Activated CD4-positive, alpha-beta T cell treated with anti-CD3 and anti-CD28 coated beads for 24 hours (primary cell): ENCODE measurements around the gene KNDC1.
"Not testable (repeated sequence)": the region's sequence is repeated elsewhere in the genome, so short reads cannot be mapped to it uniquely, and the experiment has no call there.

ENCODE experiments used
- DNase-seq, 2 donors: peaks; one replicate each; pipeline ENCODE4 v3.0.0-alpha.2; 2020; ENCODE audit warnings: low read depth in 2 of 2

The KNDC1 gene

DNA sequence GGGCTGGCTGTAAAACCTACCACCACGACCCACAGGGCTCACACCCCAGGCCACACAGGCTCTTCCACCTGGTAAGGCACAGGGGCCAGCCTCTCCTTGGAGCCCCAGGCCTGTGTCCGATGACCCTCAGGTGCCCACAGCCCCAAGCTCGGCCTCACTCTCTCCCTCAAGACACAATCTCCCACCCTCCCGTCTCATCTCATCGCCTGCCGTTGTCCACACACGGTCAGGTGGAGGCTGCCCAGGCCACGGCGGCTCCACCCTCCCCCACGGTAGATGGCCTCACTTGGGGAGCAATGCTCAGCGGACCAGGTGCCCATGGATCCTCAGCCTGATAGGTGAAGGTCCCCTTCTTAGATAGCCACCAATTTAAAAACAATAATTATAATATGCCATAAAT is 61.3 kb downstream of the KNDC1 start:
- DNase-seq = no peak

DNA sequence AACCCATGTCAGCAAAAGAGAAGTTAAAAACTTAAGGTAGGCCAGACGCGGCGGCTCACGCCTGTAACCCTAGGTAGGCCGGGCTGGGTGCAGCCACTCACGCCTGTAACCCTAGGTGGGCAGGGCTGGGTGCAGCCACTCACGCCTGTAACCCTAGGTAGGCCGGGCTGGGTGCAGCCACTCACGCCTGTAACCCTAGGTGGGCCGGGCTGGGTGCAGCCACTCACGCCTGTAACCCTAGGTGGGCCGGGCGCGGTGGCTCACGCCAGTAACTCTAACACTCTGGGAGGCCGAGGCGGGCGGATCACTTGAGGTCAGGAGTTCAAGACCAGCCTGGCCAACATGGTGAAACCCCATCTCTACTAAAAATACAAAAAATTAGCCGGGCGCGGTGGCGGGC is 61.7 kb downstream of the KNDC1 start:
- not testable (repeated sequence) for DNase-seq

DNA sequence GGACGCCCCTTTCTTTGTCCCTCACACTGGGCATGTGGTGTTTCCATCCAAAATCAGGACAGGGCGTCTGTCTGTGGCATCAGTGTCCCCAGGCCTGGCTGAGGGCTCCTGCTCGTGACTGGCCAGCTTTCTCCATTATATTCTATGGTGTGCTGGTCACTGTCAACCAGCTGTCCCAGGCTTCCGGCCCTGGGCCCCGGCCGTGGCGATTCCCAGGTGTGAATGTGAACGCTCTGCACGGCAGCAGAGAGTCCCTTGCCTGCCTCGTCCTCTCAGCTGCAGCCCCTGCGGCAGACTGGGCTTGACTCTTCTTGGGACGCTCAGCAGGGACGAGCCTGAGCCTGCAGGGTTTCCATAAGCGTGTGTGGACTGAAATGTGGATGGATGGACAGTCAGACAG is 64.1 kb downstream of the KNDC1 start:
- DNase-seq = no peak

DNA sequence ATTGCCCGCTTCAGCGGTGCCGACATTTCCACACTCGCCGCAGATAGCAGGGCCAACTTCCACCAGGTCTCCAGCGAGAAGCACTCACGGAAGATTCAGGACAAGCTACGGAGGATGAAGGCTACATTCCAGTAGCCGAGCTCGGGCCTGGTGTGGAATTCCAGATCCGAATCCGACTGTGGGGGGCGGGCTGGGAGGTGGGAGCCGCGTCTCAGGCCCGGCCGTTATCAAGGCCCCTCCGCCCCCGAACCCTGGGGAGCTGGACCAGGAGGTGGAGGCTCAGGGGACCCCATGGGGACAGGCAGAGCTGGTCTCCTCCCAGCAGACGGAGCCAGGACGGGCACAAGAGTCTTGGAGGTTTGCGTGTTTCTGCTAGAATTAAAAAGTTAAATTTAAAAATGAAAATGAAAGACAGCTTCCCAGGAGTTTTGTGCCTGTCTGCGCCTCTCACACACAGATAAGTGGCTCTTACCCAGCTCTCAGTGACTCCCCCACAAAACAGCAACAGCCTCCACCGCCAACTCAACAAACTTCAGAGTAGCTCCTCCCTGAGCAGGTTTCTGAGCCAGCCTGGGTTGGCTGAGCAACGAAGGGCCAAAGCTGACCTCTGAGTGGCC is 64.8 kb downstream of the KNDC1 start:
- no peak for DNase-seq

DNA sequence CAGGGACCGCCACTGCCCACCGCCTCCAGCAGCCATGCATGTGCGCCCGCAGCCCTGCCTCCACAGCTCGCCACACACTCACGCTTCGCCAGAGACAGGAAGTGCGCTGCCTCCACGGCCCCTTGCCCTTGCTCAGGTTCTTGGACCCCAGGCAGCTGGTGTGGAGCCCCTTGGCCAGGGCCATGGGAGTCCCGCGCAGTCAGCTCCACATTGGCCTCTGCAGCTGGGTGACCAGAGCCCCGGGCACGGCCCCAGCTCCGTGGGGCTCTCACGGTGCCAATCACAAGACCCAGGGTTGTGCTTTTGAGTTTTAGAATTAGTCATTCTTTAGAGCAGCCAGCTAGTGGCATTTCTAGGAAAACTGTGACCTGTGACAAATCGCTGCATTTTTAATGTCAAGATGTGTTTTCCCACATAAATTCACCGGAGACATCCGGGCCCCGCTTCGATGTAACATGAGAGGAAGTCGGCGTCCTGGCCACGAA is 65.7 kb downstream of the KNDC1 start:
- DNase-seq = no peak

DNA sequence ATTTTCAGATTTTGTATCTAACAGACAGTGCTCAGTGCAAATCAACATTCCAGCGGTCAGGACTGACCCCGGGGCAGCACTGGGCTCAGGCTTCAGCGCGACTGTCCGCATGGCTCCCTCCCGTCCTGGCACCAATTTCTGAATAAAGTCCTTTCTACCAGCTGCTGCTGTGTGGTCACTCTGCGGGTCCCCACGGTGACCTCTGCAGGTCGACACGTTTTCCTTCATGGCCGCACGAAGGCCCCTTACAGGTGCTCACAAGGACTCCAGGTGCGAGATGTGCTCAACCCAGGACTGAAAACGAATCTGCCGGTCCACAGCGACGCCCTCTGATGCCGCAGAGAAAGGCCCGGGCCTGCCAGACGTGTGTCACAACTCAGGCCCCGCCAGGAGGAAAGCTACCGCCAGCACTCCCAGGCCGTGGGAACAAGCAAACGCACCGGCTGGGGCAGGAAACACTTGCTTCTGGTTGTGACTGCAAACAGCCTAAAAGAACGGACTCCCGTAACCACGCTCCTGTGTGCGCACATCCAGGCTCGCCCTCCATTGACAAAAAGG is 66.3 kb downstream of the KNDC1 start:
- no peak for DNase-seq

DNA sequence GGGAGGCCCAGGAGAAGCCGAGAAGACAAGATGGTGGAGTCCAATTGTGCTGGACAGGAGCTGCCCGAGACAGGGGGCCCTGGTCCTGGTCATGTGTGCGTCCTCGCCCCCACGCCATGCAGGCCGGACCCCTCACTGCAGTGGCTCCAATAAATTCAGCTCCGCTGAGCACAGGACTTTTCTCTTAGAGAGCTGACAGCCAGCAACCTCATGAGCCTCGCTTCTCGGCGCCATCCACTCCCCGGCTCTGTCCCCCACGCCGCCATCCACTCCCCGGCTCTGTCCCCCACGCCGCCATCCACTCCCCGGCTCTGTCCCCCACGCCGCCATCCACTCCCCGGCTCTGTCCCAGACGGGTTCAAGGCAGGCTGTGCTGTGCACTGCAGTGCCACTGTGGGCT is 67.2 kb downstream of the KNDC1 start:
- no peak for DNase-seq

DNA sequence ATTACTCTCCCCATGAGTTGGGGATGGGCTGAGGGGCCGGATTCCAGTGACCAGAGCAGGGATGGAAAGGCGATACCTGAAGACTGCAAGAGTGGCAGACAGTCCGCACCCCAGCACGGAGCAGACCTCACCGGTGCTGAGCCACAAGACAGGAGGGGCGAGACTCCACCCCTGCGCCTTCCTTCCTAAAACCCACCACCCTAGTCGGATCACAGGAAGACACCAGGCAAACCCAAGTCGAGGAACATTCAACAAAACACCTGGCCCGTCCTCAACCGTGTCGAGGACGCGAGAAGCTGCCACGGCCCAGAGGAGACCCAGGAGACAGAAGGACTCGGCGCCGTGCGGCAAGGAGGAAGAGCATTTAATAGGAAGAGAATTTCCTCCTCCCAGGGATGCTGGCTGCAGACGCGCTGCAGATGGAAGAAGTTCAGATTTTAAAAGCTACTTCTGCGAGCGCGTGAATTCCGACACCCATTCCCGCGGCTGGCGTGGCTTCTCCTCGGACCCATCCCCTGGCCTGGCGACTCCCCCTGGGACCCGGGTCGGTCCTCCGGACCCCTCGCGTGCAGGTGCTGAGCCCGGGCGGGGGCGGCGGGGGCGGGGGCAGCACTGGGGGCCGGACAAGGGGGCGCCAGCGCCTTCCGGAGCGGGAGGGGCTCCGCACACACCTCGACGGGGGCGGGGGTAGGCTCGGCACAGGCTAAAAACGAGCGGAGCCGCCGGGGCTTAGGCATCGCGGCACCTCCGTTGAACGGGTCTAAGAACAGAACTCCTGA is 69.4 kb downstream of the KNDC1 start:
- no peak for DNase-seq

DNA sequence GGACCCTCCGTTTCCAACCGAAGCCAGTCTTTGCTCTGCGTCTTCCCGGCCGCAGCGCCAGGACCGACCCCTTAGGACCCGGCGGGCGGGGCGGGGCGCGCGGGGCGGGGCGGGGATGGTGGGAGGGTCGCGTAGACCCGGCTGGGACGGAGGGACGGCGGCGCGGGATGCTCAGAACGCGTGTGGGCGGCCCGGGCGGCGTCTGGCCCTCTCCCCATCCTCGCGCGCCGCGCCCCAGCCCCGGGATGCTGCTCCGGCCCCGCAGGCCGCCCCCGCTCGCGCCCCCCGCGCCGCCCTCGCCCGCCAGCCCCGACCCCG is 70.0 kb downstream of the KNDC1 start, which contains the start of gene UTF1:
UTF1 (plus strand) TSS at position 174 of the 318 bp plus-strand sequence; CDS start at position 246, 72 bp downstream.
- DNase-seq = no peak

DNA sequence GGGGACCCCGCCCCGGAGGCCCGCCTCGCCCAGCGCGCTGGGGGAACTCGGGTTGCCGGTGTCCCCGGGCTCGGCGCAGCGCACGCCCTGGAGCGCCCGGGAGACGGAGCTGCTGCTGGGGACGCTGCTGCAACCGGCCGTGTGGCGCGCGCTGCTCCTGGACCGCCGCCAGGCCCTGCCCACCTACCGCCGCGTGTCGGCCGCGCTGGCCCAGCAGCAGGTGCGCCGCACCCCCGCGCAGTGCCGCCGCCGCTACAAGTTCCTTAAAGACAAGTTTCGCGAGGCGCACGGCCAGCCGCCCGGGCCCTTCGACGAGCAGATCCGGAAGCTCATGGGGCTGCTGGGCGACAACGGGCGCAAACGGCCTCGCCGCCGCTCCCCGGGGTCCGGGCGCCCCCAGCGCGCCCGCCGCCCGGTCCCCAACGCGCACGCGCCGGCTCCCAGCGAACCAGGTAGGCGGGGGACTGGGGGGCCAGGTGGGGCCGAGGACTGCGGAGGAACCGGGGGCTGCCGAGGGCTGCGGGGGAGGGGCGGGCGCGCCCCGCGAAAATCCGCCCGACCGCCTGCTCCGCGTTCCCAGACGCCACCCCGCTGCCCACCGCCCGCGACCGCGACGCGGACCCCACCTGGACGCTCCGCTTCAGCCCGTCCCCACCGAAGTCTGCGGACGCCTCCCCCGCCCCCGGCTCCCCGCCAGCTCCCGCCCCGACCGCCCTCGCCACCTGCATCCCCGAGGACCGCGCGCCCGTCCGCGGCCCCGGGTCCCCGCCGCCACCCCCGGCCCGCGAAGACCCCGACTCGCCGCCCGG is 70.6 kb downstream of the KNDC1 start:
- no peak for DNase-seq

DNA sequence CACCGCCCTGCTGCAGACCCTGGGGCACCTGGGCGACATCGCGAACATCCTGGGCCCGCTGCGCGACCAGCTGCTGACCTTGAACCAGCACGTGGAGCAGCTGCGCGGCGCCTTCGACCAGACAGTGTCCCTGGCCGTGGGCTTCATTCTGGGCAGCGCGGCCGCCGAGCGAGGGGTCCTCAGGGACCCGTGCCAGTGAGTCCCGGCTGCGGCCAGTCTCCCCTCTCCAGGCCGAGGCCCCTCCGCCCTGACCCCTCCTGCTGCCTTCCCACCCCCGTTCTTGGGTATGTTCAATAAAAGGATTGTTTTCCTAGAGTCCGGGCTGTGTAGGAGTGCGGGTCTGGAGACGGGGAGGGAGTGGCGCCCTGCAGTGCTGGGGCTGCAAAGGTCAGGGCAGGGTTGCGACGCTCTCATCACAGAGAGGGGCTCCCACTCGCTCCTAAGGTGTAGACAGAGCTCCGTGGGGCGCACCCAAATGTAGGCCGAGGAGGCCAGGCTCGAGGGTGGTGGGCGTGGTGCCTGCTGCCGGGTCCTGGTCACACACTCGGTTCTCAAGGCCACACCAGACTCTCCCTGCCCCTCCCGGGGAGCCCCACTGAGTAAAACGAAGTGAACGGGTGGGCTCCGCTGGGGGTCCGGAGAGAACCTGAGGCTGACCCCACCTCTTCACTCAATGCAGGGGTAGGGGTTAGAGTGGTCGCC is 71.4 kb downstream of the KNDC1 start:
- DNase-seq = no peak

DNA sequence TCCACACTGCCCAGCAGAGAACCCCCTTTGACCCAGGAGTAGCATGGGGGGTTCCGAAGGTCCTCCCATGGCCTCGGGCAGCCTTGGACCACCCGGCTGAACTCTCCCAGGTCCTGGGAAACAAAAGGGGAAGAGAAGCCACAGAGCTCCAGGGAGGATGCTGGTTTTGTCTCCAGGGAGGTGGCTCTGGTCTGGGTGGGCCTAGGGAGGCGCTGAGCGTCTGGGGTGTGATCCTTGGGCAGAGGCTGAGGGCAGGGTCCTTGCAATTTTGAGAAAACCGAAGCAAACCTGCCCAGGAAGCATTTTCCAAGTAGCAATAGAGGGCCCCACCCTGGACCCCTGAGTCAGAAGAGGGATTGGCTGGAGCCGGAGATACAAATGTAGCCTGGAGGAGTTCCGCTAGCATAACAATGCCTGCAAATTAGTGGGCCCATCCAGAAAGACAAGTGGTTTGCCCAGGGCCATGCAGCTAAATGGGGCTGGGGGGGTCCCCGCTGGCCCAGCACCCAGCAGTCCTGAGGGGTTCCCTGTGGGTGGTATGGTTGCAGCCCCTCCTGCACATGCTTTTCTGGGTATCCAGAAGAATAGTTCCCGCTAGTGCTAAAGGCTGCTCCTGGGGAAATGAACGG is 72.0 kb downstream of the KNDC1 start:
- no peak for DNase-seq

DNA sequence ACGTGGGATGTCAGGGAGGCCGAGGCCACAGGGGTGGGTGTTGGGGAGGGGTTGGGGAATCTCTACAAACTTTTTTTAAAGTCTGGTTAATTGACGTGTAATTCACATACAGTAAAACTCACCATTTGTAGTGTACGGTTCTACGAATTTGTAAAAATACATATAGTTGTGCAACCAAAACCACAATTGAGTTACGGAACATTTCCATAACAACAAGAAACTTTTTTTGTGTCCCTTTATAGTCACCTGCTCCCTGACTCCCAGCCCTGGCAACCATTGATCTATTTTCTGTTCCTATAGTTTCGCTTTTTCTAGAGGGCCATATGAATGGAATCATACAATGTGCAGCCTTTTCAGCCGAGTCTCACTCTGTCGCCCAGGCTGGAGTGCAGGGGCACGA is 74.8 kb downstream of the KNDC1 start:
- DNase-seq = not testable (repeated sequence)

DNA sequence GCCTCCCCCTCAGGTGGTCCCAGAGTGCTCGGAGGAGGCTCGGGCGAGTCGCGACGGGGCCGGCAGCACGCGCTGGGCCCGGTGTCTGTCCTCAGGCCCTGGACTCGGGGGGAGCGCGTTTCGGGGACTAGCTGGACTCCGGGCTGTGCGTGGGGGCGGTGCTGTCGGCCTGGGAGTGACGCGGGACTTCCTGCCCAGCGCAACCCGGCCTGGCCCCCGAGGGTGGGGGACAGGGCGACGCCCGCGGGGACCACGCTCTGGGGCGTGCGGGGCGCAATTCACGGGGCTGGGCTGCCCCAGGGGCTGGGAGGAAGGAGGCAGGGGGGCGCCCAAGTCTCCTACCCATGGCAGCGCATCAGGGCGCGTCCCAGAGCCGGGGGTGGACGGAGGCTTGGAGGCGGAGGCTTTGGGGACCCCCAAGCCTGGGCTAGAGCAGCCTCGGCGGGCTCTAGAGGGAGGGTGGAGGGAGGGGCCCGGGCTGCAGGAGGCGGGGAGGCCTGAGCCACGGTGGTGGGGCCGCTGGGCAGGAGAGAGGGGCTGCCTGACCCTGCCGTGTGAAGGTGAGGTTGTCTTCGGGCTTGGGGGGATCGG is 75.3 kb downstream of the KNDC1 start:
- DNase-seq = no peak

DNA sequence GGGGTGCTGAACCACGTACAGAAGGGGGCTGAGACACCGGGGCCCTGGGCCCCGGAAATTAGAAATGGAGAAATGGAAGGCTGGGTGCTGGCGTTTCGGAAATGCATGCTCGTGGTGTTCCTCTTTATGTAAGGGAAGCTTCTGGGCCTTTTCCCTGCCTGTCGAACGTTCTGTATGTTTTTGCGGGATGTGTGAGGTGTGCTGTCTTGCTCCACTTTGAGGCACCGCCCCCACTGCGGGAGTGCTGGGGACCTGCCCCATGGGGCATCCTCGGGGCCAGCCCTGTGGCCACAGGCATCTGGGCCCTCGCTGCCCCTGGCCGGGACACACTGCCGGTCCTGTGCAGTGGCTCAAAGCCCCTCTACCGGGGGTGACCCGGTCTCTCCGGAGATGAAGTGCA is 75.9 kb downstream of the KNDC1 start:
- no peak for DNase-seq

DNA sequence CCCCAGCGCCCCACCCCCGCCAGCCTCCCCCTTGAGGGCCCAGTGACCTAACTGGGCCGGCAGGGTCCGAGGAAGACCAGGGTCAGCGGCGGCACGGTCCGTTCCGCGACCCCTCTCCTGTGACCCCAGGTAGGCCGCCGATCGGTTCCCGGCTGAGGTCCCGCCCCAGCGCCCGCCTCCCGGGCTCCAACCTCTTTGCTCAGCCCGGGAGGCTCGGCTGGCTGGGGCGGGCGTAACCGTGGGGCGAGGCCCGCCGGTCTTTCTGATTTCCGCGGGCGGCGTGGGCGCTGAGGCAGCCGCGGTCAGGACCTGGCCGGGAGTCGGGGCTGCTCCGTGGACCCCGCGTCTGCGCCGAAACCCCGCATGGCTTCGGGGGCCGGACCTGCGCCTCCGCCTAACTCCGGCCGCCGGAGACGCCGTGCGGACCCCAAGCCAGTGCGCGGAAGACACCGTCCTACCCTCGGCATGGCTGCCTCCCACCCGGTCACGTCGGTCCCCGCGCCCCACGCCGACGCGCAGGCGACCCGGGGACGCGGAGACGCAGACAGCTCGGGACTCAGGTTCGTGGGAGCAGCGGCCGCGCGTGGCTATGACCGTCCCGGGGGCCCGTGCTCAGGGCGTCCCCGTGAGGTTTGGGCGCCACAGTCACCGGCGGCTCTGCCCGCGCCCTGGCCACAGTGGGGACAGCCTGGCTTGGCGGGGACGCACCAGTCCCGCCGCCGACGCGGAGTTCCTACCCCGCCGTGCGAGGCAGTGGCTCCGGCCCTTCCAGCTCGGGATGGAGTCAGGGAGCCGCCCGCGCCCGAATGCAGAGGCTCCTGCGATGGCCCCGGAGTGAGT is 76.6 kb downstream of the KNDC1 start:
- no peak for DNase-seq

DNA sequence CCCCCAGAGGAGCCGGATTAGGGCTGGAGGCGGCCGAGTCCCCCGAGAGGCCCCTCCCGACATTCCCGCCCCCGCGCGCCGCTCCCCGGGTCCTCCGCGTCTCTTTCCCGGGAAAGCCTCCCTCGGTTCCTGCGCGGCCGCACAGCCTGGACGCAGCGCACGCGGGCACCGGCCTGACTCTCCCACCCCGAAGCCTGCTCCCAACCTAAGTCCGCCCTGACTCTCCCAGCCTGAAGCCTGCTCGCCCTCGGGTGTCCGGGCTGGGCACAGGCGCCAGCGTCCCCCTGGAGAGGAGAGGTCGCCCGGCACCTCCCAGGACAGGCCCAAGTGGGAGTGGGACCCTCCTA is 77.2 kb downstream of the KNDC1 start:
- no peak for DNase-seq

DNA sequence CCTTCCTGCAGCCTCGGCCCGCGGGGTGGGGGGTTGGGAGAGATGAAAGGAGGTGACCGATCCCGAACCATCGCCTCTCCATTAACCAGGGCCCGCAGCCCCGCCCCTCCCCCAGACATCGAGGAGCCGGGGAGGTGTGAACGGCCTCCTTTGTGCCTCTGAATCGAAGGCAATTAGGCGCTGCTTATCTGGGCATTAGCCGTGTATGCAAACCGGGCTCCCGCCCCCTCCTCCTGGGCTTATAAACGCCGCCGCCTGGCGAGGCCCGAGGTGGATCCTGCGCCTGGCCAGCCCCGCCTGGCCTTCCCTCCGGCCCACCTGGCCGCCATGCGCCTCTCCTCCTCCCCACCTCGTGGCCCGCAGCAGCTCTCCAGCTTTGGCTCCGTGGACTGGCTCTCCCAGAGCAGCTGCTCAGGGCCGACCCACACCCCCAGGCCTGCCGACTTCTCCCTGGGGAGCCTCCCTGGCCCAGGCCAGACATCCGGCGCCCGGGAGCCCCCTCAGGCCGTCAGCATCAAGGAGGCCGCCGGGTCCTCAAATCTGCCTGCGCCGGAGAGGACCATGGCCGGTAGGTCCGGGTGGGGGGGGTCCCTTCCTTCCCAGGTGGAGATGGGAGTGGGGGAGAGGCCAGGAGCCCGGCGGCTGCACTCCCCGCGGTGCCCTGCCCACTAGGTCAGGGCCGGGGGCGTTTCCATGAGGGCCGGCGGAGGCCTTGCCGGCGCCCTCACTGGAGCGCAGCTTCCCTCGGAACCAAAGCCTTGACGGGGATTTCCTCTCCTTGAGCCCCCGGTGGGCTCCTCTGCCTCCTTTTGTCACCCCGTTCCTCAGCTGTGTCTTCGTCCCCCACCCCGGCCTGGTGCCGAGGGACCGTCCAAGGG is 77.8 kb downstream of the KNDC1 start, which contains the start of gene VENTX:
VENTX (plus strand) TSS at position 268 of the 878 bp plus-strand sequence; CDS start at position 328, 60 bp downstream.
- DNase-seq = no peak

DNA sequence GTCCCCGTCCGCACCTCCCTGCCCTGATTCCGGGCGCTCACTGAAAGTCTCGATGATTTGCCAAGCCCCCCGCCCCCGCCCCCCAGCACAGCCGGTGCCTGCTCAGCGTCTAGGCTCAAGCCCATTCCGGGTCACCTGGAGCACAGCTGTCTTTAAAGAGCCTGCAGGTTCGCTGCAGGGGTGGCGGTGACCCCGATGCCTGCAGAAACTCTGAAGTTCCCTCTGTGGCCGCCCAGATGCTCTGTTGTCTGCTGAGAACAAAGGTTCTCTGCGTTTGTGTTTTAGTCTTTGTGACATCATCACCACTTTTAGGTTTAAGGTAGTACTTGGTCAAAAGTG is 78.4 kb downstream of the KNDC1 start:
- no peak for DNase-seq
